Gastrocnemius medialis (tissue), 4 donors: ENCODE data around the gene RASGRP2. TPM values are rescaled to one million over a fixed set of nuclear protein-coding genes. Genes with fewer than 3 reads are reported as not detected.

Source experiments
- ATAC-seq, 2 donors: fragments of 150-250 bp; one replicate each; pipeline ENCODE4 v1.9.1; 2016
- DNase-seq, 2 donors: peaks; one replicate each; pipeline ENCODE4 v3.0.0-alpha.2; 2019
- H3K27ac ChIP-seq, 4 donors: fragments of 200-600 bp; sonication (generic); 1 replicate in 1 of 4; 2 replicates in 3 of 4; pipeline ENCODE4 v1.5.1; 2016 to 2018; ENCODE audit warnings: mild to moderate bottlenecking in 2 of 4, moderate library complexity in 1 of 4
- H3K27me3 ChIP-seq, 3 donors: fragments of 200-600 bp; sonication (generic) in 2 of 3; 1 replicate in 1 of 3; 2 replicates in 2 of 3; pipeline versions ENCODE4 v1.5.1 to v1.6.0; 2016 to 2019; ENCODE audit warnings: mild to moderate bottlenecking in 1 of 3, moderate library complexity in 1 of 3
- H3K36me3 ChIP-seq, 2 donors: fragments of 200-600 bp; sonication (generic) in 1 of 2; one replicate each; pipeline ENCODE4 v1.5.1; 2017 to 2018
- H3K4me1 ChIP-seq, 2 donors: fragments of 200-600 bp; sonication (generic) in 1 of 2; one replicate each; pipeline ENCODE4 v1.5.1; 2016 to 2017; ENCODE audit warnings: mild to moderate bottlenecking in 2 of 2
- H3K4me3 ChIP-seq, 4 donors: fragments of 200-600 bp; sonication (generic) in 3 of 4; 1 replicate in 1 of 4; 2 replicates in 3 of 4; pipeline ENCODE4 v1.5.1; 2016 to 2019; ENCODE audit warnings: mild to moderate bottlenecking in 2 of 4
- H3K9me3 ChIP-seq, 3 donors: fragments of 200-600 bp; sonication (generic) in 2 of 3; 1 replicate in 1 of 3; 2 replicates in 2 of 3; pipeline ENCODE4 v1.5.1; 2016 to 2019
- CTCF ChIP-seq, 5 experiments: fragments of 450-650 bp in 3 of 5; fragments of 200-600 bp in 2 of 5; sonication (generic) in 2 of 5; IDR thresholded peaks in 4 of 5; conservative IDR thresholded peaks in 1 of 5; 1 replicate in 4 of 5; 2 replicates in 1 of 5; pipeline ENCODE4 v1.5.1; 2016 to 2019; ENCODE audit warnings: antibody characterized with exemption in 5 of 5, mild to moderate bottlenecking in 3 of 5, moderate library complexity in 3 of 5
- POLR2A ChIP-seq, 2 donors: fragments of 450-650 bp; IDR thresholded peaks; one replicate each; pipeline ENCODE4 v1.6.1; 2017; ENCODE audit warnings: antibody characterized with exemption in 2 of 2, mild to moderate bottlenecking in 2 of 2, moderate library complexity in 2 of 2
- in situ Hi-C, 4 donors: fragments of 200-750 bp; cut with MboI; loops; one replicate each; pipeline versions ENCODE4 v1.15.0 to v1.8.0; 2017; ENCODE audit warnings: low sequenced_read_pairs in 4 of 4
- intact Hi-C: fragments of 100-400 bp; cut with DNase I; formaldehyde crosslinking; loops from one replicate; pipeline ENCODE4 v1.15.1; 2023; ENCODE audit warnings: low total_unique reads
- total RNA-seq, 4 donors: library from RNA; depleted of rRNA; stranded (reverse); fragments of >200 nt; gene quantifications; one replicate each; pipeline versions ENCODE4 v1.1.0 to v1.2.3, GENCODE V29; 2016

RASGRP2 gene
- total RNA-seq, 4 donors from 2014 or later: 2.9 to 10.9 (median 7.1) TPM

GRCh38 chr11:64752175-64752970 is 8.4 kb upstream of the RASGRP2 start:
- Histone ChIP-seq H3K4me3 (no peak overlapping the region), H3K36me3 (peaks cover 0 to 57% of the 10 kb centered on the region in 2 donors), H3K27me3 (no peaks in the 10 kb centered on the region), H3K27ac (peak overlapping the region in 3 of 4 donors; percentile 23 to 99 (median 40)), H3K4me1 (peaks cover 39 to 47% of the 10 kb centered on the region in 2 donors), H3K9me3 (no peaks in the 10 kb centered on the region)
- TF ChIP-seq CTCF (IDR thresholded peaks at IDR 0.05 in 4 of 5, conservative IDR thresholded peaks at IDR 0.05 in 1 of 5): no peak
- TF ChIP-seq POLR2A (IDR thresholded peaks at IDR 0.05): no peak
- intact Hi-C loops: no loop called here
- ATAC-seq: peak in 1 of 2 donors; percentile 13
- in situ Hi-C loops: no loop called here
- DNase-seq: peak in 1 of 2 donors; percentile 40

DNA sequence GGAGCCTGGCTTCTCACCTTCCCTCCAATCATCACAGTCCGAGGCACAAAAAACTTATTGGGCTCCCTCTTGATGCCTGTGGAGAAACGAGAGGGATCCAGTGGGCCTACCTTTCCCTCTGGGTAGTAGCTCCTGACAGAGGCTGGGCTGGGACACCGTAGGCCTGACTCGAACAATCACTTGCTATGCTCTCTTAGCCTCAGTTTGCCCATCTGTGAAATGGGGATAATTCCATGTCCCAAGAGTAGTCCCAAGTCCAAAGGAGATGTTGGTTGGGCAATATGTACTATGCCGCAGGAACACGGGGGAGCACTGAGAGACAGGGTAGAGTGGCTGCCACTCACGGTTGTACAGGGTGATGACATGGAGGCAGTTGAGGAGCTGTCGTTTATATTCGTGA is 7.6 kb upstream of the RASGRP2 start:
- intact Hi-C loops (no loop called here), in situ Hi-C loops (no loop called here)
- no peaks in the 10 kb centered on the region for H3K9me3 ChIP-seq
- no peak overlapping the region for H3K4me3 ChIP-seq
- peaks cover 0 to 57% of the 10 kb centered on the region in 2 donors for H3K36me3 ChIP-seq
- peaks cover 31 to 44% of the 10 kb centered on the region in 2 donors for H3K4me1 ChIP-seq
- no peaks in the 10 kb centered on the region for H3K27me3 ChIP-seq
- TF ChIP-seq CTCF (IDR thresholded peaks at IDR 0.05 in 4 of 5, conservative IDR thresholded peaks at IDR 0.05 in 1 of 5) (no peak), POLR2A (IDR thresholded peaks at IDR 0.05) (no peak)
- DNase-seq (no peak), ATAC-seq (no peak)
- peak overlapping the region in 3 of 4 donors; percentile 23 to 99 (median 33) for H3K27ac ChIP-seq

DNA sequence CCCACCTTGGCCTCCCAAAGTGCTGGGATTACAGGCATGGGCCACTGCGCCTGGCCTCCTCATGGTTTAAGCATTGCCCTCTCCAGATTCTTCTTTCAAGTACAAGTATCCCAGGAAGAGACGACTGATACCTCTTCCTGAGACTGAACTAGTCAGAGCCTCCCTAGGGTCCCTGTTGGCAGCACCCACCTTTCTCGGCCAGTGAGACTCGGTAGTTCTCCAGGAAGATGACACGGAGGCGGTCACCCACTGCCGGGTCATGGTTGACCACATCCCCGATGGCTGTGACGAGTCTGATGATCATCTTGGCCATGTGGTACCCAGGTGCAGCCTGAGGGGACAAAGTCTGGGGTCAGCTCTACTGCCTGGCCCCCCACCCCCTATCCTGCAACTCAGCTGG is 7.2 kb upstream of the RASGRP2 start:
- in situ Hi-C loops: no loop called here
- ATAC-seq (no peak), DNase-seq (no peak)
- H3K27ac ChIP-seq: peak overlapping the region in 3 of 4 donors; percentile 11 to 99 (median 23)
- intact Hi-C loops: no loop called here
- H3K9me3 ChIP-seq: no peaks in the 10 kb centered on the region
- H3K27me3 ChIP-seq: no peaks in the 10 kb centered on the region
- H3K4me3 ChIP-seq: no peak overlapping the region
- peaks cover 26 to 44% of the 10 kb centered on the region in 2 donors for H3K4me1 ChIP-seq
- H3K36me3 ChIP-seq: peaks cover 0 to 57% of the 10 kb centered on the region in 2 donors
- TF ChIP-seq POLR2A (IDR thresholded peaks at IDR 0.05) (no peak), CTCF (IDR thresholded peaks at IDR 0.05 in 4 of 5, conservative IDR thresholded peaks at IDR 0.05 in 1 of 5) (no peak)

DNA sequence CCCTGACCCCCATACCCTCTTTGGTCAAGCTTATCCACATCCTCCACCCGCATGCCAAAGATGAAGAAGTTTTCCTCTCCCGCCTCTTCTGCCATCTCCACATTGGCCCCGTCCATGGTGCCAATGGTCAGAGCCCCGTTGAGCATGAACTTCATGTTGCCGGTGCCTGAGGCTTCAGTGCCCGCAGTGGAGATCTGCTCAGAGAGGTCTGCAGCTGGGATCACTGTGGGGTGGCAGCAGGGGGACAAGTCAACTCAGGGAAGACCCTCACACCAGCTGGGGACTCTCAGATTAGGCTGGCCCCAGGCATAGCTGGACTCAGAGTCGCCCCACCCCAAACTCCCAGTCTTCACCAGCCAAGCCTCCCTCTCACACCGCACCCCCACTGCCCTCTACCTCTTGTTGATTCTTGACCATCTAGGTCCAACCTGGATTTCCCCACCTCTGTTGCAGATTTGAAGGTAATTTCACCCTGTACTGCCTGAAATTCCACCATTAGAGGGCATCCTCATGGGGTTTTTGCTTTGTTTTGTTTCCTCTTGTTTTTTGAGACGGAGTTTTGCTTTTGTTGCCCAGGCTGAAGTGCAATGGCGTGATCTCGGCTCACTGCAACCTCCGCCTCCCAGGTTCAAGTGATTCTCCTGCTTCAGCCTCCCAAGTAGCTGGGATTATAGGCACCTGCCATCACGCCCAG is 6.6 kb upstream of the RASGRP2 start:
- H3K36me3 ChIP-seq: peaks cover 0 to 56% of the 10 kb centered on the region in 2 donors
- ATAC-seq: no peak
- TF ChIP-seq POLR2A (IDR thresholded peaks at IDR 0.05) (no peak), CTCF (IDR thresholded peaks at IDR 0.05 in 4 of 5, conservative IDR thresholded peaks at IDR 0.05 in 1 of 5) (no peak)
- no peaks in the 10 kb centered on the region for H3K9me3 ChIP-seq
- H3K27me3 ChIP-seq: no peaks in the 10 kb centered on the region
- peaks cover 20 to 44% of the 10 kb centered on the region in 2 donors for H3K4me1 ChIP-seq
- no peak overlapping the region for H3K4me3 ChIP-seq
- intact Hi-C loops (no loop called here), in situ Hi-C loops (no loop called here)
- DNase-seq: no peak
- H3K27ac ChIP-seq: peak overlapping the region in 1 of 4 donors; percentile 99
